ENCODE data around the gene CFAP100. TPM values are rescaled to one million over a fixed set of nuclear protein-coding genes. Genes with fewer than 3 reads are reported as not detected.

Gene CFAP100
- total and polyA plus RNA-seq, 2 of the 4 experiments (the other 2 are of a cell fraction) = not detected

DNA sequence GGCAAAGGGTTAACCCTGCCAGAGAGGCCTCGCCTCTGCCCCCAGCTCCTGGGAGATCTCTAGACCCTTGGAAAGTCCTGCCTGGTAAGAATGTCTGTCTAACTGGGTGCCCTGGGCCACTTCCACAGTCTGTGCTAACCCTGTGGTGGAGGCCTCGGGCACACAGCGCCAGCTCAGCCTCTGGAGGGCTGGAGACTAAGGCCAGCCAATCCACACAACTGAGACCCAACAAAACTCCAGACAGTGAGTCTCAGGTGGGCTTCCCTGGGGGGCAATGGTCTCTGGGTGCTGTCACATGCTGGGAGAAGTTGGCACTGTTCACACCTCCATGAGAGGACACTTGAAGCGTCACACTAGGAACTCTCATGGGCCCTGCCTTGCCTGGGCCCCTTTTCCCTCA, 61.5 kb downstream of the CFAP100 start:
- H4K91ac ChIP-seq (ENCODE audit: insufficient read depth, low read depth, low read length) = no peak overlapping the region
- DNase-seq (no peak), ATAC-seq (ENCODE audit: low read depth) (no peak)
- H2AK9ac ChIP-seq (replicated peaks; ENCODE audit: low read depth, low read length, poor library complexity) = no peak overlapping the region
- no peak overlapping the region for H3K18ac ChIP-seq (ENCODE audit: low read depth, low read length)
- H3K4ac ChIP-seq (ENCODE audit: low read depth, low read length) = no peak overlapping the region
- H3K9ac ChIP-seq (ENCODE audit: low read depth, low read length) = no peak overlapping the region
- no peaks in the 10 kb centered on the region for H3K4me1 ChIP-seq (ENCODE audit: control insufficient read depth, insufficient read depth, low read length)
- H4K5ac ChIP-seq (ENCODE audit: low read depth, low read length) = no peak overlapping the region
- H2BK20ac ChIP-seq (ENCODE audit: low read depth, low read length) = no peak overlapping the region
- no peak overlapping the region for H2AK5ac ChIP-seq (ENCODE audit: low read depth, low read length)
- H2BK120ac ChIP-seq (ENCODE audit: low read depth, low read length) = no peak overlapping the region
- H3K56ac ChIP-seq (ENCODE audit: extremely low read depth, insufficient read depth, low read length) = no peak overlapping the region
- peaks cover 41% of the 10 kb centered on the region for H3K36me3 ChIP-seq (ENCODE audit: control insufficient read depth, insufficient read depth, low read length)
- H3K27ac ChIP-seq (ENCODE audit: insufficient read depth, low read length) = no peak overlapping the region
- no peak overlapping the region for H2AFZ ChIP-seq (replicated peaks; ENCODE audit: low read length, poor library complexity)
- no peak overlapping the region for H2BK5ac ChIP-seq (ENCODE audit: low read depth, low read length, poor library complexity, severe bottlenecking)
- ChIA-PET CTCF (interaction anchor here (0.6 kb wide), 2 partner anchors 16 to 20 kb away, joined by 3 to 4 read pairs; partner anchors contain the start of gene ZXDC), POLR2A (ENCODE audit: unreplicated experiment) (interaction anchor here (0.7 kb wide), 1 partner anchor 225 kb away, joined by 3 read pairs; no protein-coding TSS in a partner anchor)
- dilution Hi-C loops (cut with HindIII; ENCODE audit: low sequenced_read_pairs, unreplicated experiment) = no loop called here
- no peak overlapping the region for H3K4me2 ChIP-seq (ENCODE audit: low read depth, low read length)
- no peak overlapping the region for H3K23ac ChIP-seq (ENCODE audit: low read depth, low read length)
- H3K9me1 ChIP-seq (ENCODE audit: insufficient read depth, low read length) = peaks cover 3% of the 10 kb centered on the region; the same call in 1 of the 2 replicates
- no peaks in the 10 kb centered on the region for H3K27me3 ChIP-seq (ENCODE audit: control insufficient read depth, insufficient read depth, low read length)
- H3K14ac ChIP-seq (replicated peaks; ENCODE audit: low read depth, low read length) = no peak overlapping the region
- TF ChIP-seq, protein P1, sequence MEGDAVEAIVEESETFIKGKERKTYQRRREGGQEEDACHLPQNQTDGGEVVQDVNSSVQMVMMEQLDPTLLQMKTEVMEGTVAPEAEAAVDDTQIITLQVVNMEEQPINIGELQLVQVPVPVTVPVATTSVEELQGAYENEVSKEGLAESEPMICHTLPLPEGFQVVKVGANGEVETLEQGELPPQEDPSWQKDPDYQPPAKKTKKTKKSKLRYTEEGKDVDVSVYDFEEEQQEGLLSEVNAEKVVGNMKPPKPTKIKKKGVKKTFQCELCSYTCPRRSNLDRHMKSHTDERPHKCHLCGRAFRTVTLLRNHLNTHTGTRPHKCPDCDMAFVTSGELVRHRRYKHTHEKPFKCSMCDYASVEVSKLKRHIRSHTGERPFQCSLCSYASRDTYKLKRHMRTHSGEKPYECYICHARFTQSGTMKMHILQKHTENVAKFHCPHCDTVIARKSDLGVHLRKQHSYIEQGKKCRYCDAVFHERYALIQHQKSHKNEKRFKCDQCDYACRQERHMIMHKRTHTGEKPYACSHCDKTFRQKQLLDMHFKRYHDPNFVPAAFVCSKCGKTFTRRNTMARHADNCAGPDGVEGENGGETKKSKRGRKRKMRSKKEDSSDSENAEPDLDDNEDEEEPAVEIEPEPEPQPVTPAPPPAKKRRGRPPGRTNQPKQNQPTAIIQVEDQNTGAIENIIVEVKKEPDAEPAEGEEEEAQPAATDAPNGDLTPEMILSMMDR (conservative IDR thresholded peaks at IDR 0.05; ENCODE audit: low read depth, low read length) = no peak
- TF ChIP-seq, protein P2, sequence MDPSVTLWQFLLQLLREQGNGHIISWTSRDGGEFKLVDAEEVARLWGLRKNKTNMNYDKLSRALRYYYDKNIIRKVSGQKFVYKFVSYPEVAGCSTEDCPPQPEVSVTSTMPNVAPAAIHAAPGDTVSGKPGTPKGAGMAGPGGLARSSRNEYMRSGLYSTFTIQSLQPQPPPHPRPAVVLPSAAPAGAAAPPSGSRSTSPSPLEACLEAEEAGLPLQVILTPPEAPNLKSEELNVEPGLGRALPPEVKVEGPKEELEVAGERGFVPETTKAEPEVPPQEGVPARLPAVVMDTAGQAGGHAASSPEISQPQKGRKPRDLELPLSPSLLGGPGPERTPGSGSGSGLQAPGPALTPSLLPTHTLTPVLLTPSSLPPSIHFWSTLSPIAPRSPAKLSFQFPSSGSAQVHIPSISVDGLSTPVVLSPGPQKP (IDR thresholded peaks at IDR 0.05; ENCODE audit: borderline replicate concordance, low read depth, low read length) = no peak
- TF ChIP-seq MXI1 (IDR thresholded peaks at IDR 0.05; ENCODE audit: borderline replicate concordance, low read depth, low read length) (no peak), FOS (IDR thresholded peaks at IDR 0.05; ENCODE audit: low read depth, low read length) (no peak), MAZ (IDR thresholded peaks at IDR 0.05; ENCODE audit: borderline replicate concordance, low read depth, low read length) (no peak), NFE2L2 (IDR thresholded peaks at IDR 0.05; ENCODE audit: low read depth, low read length) (no peak), RCOR1 (IDR thresholded peaks at IDR 0.05; ENCODE audit: insufficient replicate concordance, low read length) (no peak), CEBPB (IDR thresholded peaks at IDR 0.05; ENCODE audit: low read depth, low read length) (no peak), POLR2A (IDR thresholded peaks at IDR 0.05; ENCODE audit: low read depth, low read length) (no peak)
- no peak overlapping the region for H3K4me3 ChIP-seq (ENCODE audit: insufficient read depth, low read depth, low read length)
- H3K9me3 ChIP-seq (ENCODE audit: control insufficient read depth, insufficient read depth, low read length) = no peaks in the 10 kb centered on the region
- no peak overlapping the region for H2BK15ac ChIP-seq (ENCODE audit: low read depth, low read length)
- H3K79me1 ChIP-seq (ENCODE audit: low read depth in 1 of 2, low read length in 2 of 2) = peaks cover 21 to 37% of the 10 kb centered on the region in 2 experiments
- BruUV-seq (replicated peaks) = no TSS peak
- 83% methylated on average over 1 of the region's 4 CpGs; no CpG with 5 or more reads in 1 of the 2 experiments for WGBS, 2 experiments (ENCODE audit: extremely low coverage in 2 of 2, insufficient read length in 1 of 2)
- in situ Hi-C loops (cut with MboI; ENCODE audit: low sequenced_read_pairs) = no loop called here
- H4K20me1 ChIP-seq (ENCODE audit: insufficient read depth, low read length) = peaks cover 24% of the 10 kb centered on the region
- H4K8ac ChIP-seq (ENCODE audit: low read depth in 2 of 2, low read length in 2 of 2) = no peak overlapping the region
- intact Hi-C loops (cut with micrococcal nuclease) = no loop called here
